HG03469 (cell line): ENCODE measurements around the gene MAP3K5.
"Not testable (repeated sequence)": the region's sequence is repeated elsewhere in the genome, so short reads cannot be mapped to it uniquely, and the experiment has no call there.

Source experiments
- ATAC-seq: cut with Tn5 transposase; IDR thresholded peaks from one replicate; pipeline ENCODE4 v1.9.1; 2021; ENCODE audit warnings: mild to moderate bottlenecking, moderate library complexity, moderate number of reproducible peaks; ENCODE audit not compliant: unreplicated experiment

The MAP3K5 gene

GRCh38 chr6:136791296-136792094 lies 782 bp downstream of the MAP3K5 start:
- ATAC-seq: peak; percentile 24

- no peak for ATAC-seq
These were observed 1.6 kb downstream of the MAP3K5 start for GRCh38 chr6:136790411-136791295.

- not testable (repeated sequence) for ATAC-seq
These were observed 2.8 kb downstream of the MAP3K5 start for GRCh38 chr6:136789440-136789839.

- ATAC-seq: no peak
These were observed 4.0 kb downstream of the MAP3K5 start for GRCh38 chr6:136788069-136788902.

- ATAC-seq: no peak
These were observed 4.6 kb downstream of the MAP3K5 start for GRCh38 chr6:136787726-136788068.

- ATAC-seq: no peak
These were observed 5.6 kb downstream of the MAP3K5 start for GRCh38 chr6:136786658-136787057.

- ATAC-seq: no peak
These were observed 7.1 kb downstream of the MAP3K5 start for GRCh38 chr6:136784910-136785746.

GRCh38 chr6:136784271-136784664 lies 8.0 kb downstream of the MAP3K5 start:
- no peak for ATAC-seq

GRCh38 chr6:136783495-136784270 lies 8.6 kb downstream of the MAP3K5 start:
- ATAC-seq: peak; percentile 52

- ATAC-seq: no peak
These were observed 9.3 kb downstream of the MAP3K5 start for GRCh38 chr6:136783021-136783420.

- ATAC-seq: no peak
These were observed 10.1 kb downstream of the MAP3K5 start for GRCh38 chr6:136782021-136782770.

GRCh38 chr6:136780972-136781371 lies 11.3 kb downstream of the MAP3K5 start:
- no peak for ATAC-seq

GRCh38 chr6:136779682-136780081 lies 12.6 kb downstream of the MAP3K5 start:
- ATAC-seq: no peak

- ATAC-seq: no peak
These were observed 14.6 kb downstream of the MAP3K5 start for GRCh38 chr6:136777651-136778050.

- ATAC-seq: no peak
These were observed 16.7 kb downstream of the MAP3K5 start for GRCh38 chr6:136775548-136775947.

- ATAC-seq: no peak
These were observed 17.2 kb downstream of the MAP3K5 start for GRCh38 chr6:136775081-136775480.

GRCh38 chr6:136774228-136775041 lies 17.8 kb downstream of the MAP3K5 start:
- ATAC-seq: no peak

- ATAC-seq: no peak
These were observed 18.8 kb downstream of the MAP3K5 start for GRCh38 chr6:136773473-136773796.
